Mesothelial cell of epicardium (in vitro differentiated cells): ENCODE data around the gene STAT5A. TPM values are rescaled to one million over a fixed set of nuclear protein-coding genes. Genes with fewer than 3 reads are reported as not detected.
"Not testable (repeated sequence)": the region's sequence is repeated elsewhere in the genome, so short reads cannot be mapped to it uniquely, and the experiment has no call there.

Experiments used
- DNase-seq, 2 experiments: peaks; one replicate each; pipeline ENCODE4 v3.0.0; 2021; ENCODE audit warnings: low spot score in 2 of 2; ENCODE audit not compliant: unreplicated experiment in 2 of 2
- H3K27ac Mint-ChIP-seq: 2 replicates; pipeline ENCODE4 v1.8.0; 2021; ENCODE audit warnings: mixed read lengths
- H3K27me3 Mint-ChIP-seq: 2 replicates; pipeline ENCODE4 v1.8.0; 2021; ENCODE audit warnings: low read depth, mixed read lengths
- H3K36me3 Mint-ChIP-seq: 2 replicates; pipeline ENCODE4 v1.8.0; 2021; ENCODE audit warnings: mixed read lengths
- H3K4me1 Mint-ChIP-seq: 2 replicates; pipeline ENCODE4 v1.8.0; 2021; ENCODE audit warnings: mixed read lengths
- H3K4me3 Mint-ChIP-seq: 2 replicates; pipeline ENCODE4 v1.8.0; 2021; ENCODE audit warnings: mild to moderate bottlenecking, moderate library complexity, mixed read lengths
- H3K9me3 Mint-ChIP-seq: 2 replicates; pipeline ENCODE4 v1.8.0; 2021; ENCODE audit warnings: mixed read lengths
- total RNA-seq: library from RNA; stranded (reverse); gene quantifications from 3 replicates; pipeline ENCODE4 v1.2.1, GENCODE V29; 2021
- TF ChIP-seq, protein P1 (sequence below): fragments of 200-600 bp; sonication (generic); IDR thresholded peaks from one replicate; pipeline ENCODE4 v1.5.0; 2021; ENCODE audit warnings: antibody characterized with exemption; ENCODE audit not compliant: unreplicated experiment

The STAT5A gene
- total RNA-seq, 1 donor from 2014 or later = 11.7 TPM

- Mint-ChIP-seq H3K9me3 (no peaks in the 10 kb centered on the region), H3K27me3 (no peaks in the 10 kb centered on the region), H3K4me1 (peaks cover 3% of the 10 kb centered on the region), H3K27ac (no peak overlapping the region), H3K4me3 (no peak overlapping the region), H3K36me3 (no peaks in the 10 kb centered on the region)
- TF ChIP-seq, protein P1, sequence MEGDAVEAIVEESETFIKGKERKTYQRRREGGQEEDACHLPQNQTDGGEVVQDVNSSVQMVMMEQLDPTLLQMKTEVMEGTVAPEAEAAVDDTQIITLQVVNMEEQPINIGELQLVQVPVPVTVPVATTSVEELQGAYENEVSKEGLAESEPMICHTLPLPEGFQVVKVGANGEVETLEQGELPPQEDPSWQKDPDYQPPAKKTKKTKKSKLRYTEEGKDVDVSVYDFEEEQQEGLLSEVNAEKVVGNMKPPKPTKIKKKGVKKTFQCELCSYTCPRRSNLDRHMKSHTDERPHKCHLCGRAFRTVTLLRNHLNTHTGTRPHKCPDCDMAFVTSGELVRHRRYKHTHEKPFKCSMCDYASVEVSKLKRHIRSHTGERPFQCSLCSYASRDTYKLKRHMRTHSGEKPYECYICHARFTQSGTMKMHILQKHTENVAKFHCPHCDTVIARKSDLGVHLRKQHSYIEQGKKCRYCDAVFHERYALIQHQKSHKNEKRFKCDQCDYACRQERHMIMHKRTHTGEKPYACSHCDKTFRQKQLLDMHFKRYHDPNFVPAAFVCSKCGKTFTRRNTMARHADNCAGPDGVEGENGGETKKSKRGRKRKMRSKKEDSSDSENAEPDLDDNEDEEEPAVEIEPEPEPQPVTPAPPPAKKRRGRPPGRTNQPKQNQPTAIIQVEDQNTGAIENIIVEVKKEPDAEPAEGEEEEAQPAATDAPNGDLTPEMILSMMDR = no peak
- DNase-seq = no peak
Measured at GRCh38 chr17:42301022-42301421, 12.7 kb downstream of the STAT5A start.

- Mint-ChIP-seq H3K27me3 (no peaks in the 10 kb centered on the region), H3K27ac (no peak overlapping the region), H3K4me3 (no peak overlapping the region), H3K36me3 (no peaks in the 10 kb centered on the region), H3K9me3 (no peaks in the 10 kb centered on the region), H3K4me1 (peaks cover 3% of the 10 kb centered on the region)
- TF ChIP-seq, protein P1 = no peak
- no peak for DNase-seq
Measured at GRCh38 chr17:42303694-42304093, 15.4 kb downstream of the STAT5A start.

GRCh38 chr17:42304187-42305030, 16.1 kb downstream of the STAT5A start:
- no peak for DNase-seq
- H3K27ac Mint-ChIP-seq = no peak overlapping the region
- no peaks in the 10 kb centered on the region for H3K36me3 Mint-ChIP-seq
- H3K9me3 Mint-ChIP-seq = no peaks in the 10 kb centered on the region
- TF ChIP-seq, protein P1 = no peak
- H3K4me1 Mint-ChIP-seq = peaks cover 3% of the 10 kb centered on the region
- H3K4me3 Mint-ChIP-seq = no peak overlapping the region
- H3K27me3 Mint-ChIP-seq = no peaks in the 10 kb centered on the region

DNA sequence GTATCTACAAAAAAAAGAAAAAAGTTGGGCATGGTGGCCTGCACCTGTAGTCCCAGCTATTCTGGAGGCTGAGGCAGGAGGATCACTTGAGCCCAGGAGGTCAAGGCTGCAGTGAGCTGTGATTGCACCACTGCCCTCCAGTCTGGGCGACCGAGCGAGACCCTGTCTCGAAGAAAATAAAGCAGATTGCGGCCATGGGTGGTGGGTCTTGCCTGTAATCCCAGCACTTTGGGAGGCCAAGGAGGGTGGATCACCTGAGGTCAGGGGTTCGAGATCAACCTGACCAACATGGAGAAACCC, 16.7 kb downstream of the STAT5A start:
- not testable (repeated sequence) for H3K27ac Mint-ChIP-seq, H3K36me3 Mint-ChIP-seq, H3K9me3 Mint-ChIP-seq, H3K27me3 Mint-ChIP-seq, H3K4me3 Mint-ChIP-seq, H3K4me1 Mint-ChIP-seq, DNase-seq

- no peak overlapping the region for H3K27ac Mint-ChIP-seq
- no peak for DNase-seq
- no peaks in the 10 kb centered on the region for H3K27me3 Mint-ChIP-seq
- H3K9me3 Mint-ChIP-seq = no peaks in the 10 kb centered on the region
- no peaks in the 10 kb centered on the region for H3K36me3 Mint-ChIP-seq
- H3K4me1 Mint-ChIP-seq = peaks cover 12% of the 10 kb centered on the region
- TF ChIP-seq, protein P1 = no peak
- no peak overlapping the region for H3K4me3 Mint-ChIP-seq
Measured at GRCh38 chr17:42305543-42306384, 17.5 kb downstream of the STAT5A start.

DNA sequence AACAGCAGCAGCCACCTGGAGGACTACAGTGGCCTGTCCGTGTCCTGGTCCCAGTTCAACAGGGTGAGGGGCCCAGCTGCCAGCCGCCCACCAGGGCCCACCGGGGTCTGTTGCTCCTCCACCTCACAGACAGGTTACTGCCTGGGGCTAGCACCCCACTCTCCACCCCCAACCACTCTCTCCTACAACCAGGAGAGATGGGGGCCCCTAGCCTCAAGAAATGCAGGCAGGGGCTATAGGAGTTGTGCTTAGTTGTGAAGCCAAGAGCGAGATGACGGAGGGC, 18.0 kb downstream of the STAT5A start:
- no peaks in the 10 kb centered on the region for H3K9me3 Mint-ChIP-seq
- no peak for DNase-seq
- H3K27me3 Mint-ChIP-seq = no peaks in the 10 kb centered on the region
- peaks cover 17% of the 10 kb centered on the region for H3K4me1 Mint-ChIP-seq
- H3K4me3 Mint-ChIP-seq = no peak overlapping the region
- H3K27ac Mint-ChIP-seq = no peak overlapping the region
- H3K36me3 Mint-ChIP-seq = no peaks in the 10 kb centered on the region
- TF ChIP-seq, protein P1 = no peak
